LNCAP (cell line): ENCODE data around the gene TP53INP2.

Experiments used
- TF ChIP-seq, protein P1 (sequence below): fragments of 450-650 bp; IDR thresholded peaks from 2 replicates; pipeline ENCODE4 v1.5.1; 2017; ENCODE audit warnings: mild to moderate bottlenecking

TP53INP2 gene

GRCh38 chr20:34676642-34677373 is 27.3 kb upstream of the TP53INP2 start, which contains the start of gene PIGU:
TSS of gene PIGU (minus strand) at chr20:34677092. CDS start at chr20:34677085, 7 bp downstream.
- TF ChIP-seq, protein P1, sequence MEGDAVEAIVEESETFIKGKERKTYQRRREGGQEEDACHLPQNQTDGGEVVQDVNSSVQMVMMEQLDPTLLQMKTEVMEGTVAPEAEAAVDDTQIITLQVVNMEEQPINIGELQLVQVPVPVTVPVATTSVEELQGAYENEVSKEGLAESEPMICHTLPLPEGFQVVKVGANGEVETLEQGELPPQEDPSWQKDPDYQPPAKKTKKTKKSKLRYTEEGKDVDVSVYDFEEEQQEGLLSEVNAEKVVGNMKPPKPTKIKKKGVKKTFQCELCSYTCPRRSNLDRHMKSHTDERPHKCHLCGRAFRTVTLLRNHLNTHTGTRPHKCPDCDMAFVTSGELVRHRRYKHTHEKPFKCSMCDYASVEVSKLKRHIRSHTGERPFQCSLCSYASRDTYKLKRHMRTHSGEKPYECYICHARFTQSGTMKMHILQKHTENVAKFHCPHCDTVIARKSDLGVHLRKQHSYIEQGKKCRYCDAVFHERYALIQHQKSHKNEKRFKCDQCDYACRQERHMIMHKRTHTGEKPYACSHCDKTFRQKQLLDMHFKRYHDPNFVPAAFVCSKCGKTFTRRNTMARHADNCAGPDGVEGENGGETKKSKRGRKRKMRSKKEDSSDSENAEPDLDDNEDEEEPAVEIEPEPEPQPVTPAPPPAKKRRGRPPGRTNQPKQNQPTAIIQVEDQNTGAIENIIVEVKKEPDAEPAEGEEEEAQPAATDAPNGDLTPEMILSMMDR = no peak

DNA sequence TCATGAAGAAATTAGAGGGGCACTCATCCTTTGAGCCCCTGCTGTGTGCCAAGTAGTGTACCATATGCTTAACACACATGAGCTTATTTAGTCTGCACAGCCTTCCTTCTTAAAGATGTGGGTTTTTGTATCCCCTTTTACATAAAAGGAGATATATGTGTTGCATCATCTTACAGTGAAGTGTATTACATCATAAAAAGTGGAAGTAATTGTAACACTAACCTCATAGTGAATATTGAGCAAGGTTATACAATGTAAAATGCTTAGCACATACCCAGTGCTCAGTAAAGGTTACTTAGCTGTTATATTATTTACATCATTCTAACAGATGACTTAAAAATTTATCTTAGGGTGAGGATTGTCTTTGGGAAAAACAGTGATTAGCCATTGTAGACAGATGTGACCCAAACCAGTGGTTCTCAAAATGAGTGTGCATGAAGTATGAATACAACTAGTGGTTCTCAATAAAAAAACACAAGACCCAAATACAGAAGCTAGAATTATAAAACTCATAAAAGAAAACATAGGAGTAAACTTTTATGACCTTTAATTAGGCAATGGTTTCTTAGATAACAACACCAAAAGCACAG is 23.5 kb upstream of the TP53INP2 start:
- TF ChIP-seq, protein P1 = no peak

GRCh38 chr20:34683667-34684066 is 20.5 kb upstream of the TP53INP2 start:
- TF ChIP-seq, protein P1 = no peak

DNA sequence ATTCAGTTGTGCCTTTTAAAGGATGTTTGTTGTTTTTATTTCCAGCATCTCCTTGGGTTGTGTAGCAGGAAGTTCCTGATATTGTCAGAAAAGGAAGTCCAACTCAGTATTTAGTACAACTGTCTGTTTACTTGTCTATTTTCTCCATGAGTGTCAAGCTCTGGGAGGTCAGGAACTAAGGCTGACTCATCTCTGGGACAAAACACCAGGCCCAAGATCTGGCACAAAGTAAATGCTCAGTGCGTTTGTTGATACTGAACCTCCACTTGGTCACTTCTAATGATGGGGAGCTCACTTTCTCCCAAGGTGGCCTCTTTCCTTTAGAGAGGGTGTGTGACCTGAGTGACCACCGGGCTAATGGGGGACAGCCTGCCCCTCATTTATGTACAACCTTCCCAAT is 14.7 kb upstream of the TP53INP2 start:
- TF ChIP-seq, protein P1 = no peak

DNA sequence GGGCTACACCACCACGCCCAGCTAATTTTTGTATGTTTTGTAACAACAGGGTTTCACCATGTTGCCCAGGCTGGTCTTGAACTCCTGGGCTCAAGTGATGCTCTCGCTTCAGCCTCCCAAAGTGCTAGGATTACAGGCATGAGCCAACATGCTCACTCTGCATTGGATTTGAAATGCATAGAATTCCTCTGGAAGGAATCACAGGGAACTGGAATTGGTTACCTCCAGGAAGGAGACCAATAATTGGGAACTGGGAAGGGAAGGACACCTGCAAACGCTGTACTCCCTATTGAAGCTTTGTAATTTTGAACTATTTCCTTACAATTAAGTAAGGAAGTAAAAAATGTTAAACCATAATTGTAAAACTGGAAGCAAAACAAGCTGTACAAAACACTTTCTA is 12.3 kb upstream of the TP53INP2 start:
- TF ChIP-seq, protein P1 = no peak

DNA sequence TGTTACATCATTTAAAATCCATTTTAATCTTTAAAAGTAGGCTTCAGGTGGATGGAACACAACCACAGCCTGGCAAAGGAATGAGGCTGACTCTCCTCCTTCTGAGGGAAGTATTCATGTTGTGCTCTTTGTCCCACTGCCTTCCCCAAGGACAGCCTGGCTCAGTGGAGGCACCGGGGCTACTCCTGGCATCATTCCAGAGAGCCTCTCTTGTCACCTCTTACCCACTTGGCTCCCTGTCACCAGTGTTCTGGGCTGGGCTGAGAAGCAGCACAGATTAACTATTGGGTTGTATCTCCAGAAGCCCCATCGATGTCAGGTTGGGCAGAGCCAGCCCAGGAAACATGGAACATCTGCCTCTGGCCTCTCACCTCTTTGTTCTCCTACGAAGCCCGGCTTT is 10.7 kb upstream of the TP53INP2 start:
- TF ChIP-seq, protein P1 = no peak

DNA sequence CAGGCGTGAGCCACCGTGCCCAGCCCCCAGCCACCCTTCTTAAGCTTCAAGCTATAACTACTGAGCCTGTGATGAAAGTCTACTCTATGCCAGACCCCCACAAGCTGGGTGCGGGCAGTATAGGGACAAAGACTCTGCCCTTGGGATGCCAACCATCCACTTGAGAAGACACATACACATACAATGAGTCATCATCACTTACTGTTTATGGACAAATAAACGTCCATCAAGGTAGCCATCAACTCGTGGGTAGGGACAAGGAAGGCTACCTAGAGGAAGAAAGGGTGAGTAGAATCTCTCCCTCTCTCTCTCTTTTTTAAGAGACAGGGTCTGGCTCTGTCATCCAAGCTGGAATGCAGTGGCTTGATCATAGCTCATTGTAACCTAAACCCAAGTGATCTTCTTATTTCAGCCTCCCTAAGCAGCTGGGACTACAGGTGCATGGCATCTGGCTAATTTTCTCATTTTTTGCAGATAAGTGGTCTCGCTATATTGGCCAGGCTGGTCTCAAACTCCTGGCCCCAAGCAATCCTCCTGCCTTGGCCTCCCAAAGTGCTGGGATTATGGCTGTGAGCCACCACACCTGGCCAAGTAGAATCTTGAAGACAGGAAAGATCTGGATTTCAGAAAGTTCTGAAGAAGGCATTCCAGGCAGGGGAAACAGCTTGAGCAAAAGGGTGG is 2.6 kb upstream of the TP53INP2 start:
- TF ChIP-seq, protein P1 = no peak
